ENCODE data around the gene C1QTNF3.
"Not testable (repeated sequence)": the region's sequence is repeated elsewhere in the genome, so short reads cannot be mapped to it uniquely, and the experiment has no call there.

Gene C1QTNF3

GRCh38 chr5:34026089-34026761, 16.8 kb downstream of the C1QTNF3 start:
- in situ Hi-C loops (cut with MboI; ENCODE audit: low sequenced_read_pairs): no loop called here

GRCh38 chr5:34022121-34022705, 20.8 kb downstream of the C1QTNF3 start:
- in situ Hi-C loops (cut with MboI; ENCODE audit: low sequenced_read_pairs): no loop called here

- in situ Hi-C loops (cut with MboI; ENCODE audit: low sequenced_read_pairs): no loop called here
These were observed 21.7 kb downstream of the C1QTNF3 start for GRCh38 chr5:34021334-34021733.

GRCh38 chr5:34020726-34021125, 22.3 kb downstream of the C1QTNF3 start:
- in situ Hi-C loops (cut with MboI; ENCODE audit: low sequenced_read_pairs): no loop called here

- in situ Hi-C loops (cut with MboI; ENCODE audit: low sequenced_read_pairs): no loop called here
These were observed 25.8 kb downstream of the C1QTNF3 start for GRCh38 chr5:34017254-34017653.

GRCh38 chr5:34016750-34017149, 26.3 kb downstream of the C1QTNF3 start:
- in situ Hi-C loops (cut with MboI; ENCODE audit: low sequenced_read_pairs): no loop called here

- in situ Hi-C loops (cut with MboI; ENCODE audit: low sequenced_read_pairs): no loop called here
These were observed 26.8 kb downstream of the C1QTNF3 start for GRCh38 chr5:34016222-34016621.

- in situ Hi-C loops (cut with MboI; ENCODE audit: low sequenced_read_pairs): no loop called here
These were observed 27.7 kb downstream of the C1QTNF3 start for GRCh38 chr5:34015120-34015822.

GRCh38 chr5:34014626-34015025, 28.4 kb downstream of the C1QTNF3 start:
- in situ Hi-C loops (cut with MboI; ENCODE audit: low sequenced_read_pairs): no loop called here

- in situ Hi-C loops (cut with MboI; ENCODE audit: low sequenced_read_pairs): no loop called here
These were observed 29.5 kb downstream of the C1QTNF3 start for GRCh38 chr5:34013547-34013946.

- in situ Hi-C loops (cut with MboI; ENCODE audit: low sequenced_read_pairs): no loop called here
These were observed 30.2 kb downstream of the C1QTNF3 start for GRCh38 chr5:34012791-34013190.

- in situ Hi-C loops (cut with MboI; ENCODE audit: low sequenced_read_pairs): no loop called here
These were observed 31.5 kb downstream of the C1QTNF3 start for GRCh38 chr5:34011536-34011935.

GRCh38 chr5:34010146-34010545, 32.9 kb downstream of the C1QTNF3 start:
- in situ Hi-C loops (cut with MboI; ENCODE audit: low sequenced_read_pairs): not testable (repeated sequence)

- in situ Hi-C loops (cut with MboI; ENCODE audit: low sequenced_read_pairs): no loop called here
These were observed 33.4 kb downstream of the C1QTNF3 start for GRCh38 chr5:34009610-34010009.

- in situ Hi-C loops (cut with MboI; ENCODE audit: low sequenced_read_pairs): no loop called here
These were observed 34.2 kb downstream of the C1QTNF3 start for GRCh38 chr5:34008802-34009201.

- in situ Hi-C loops (cut with MboI; ENCODE audit: low sequenced_read_pairs): no loop called here
These were observed 35.1 kb downstream of the C1QTNF3 start, which contains the start of gene AMACR for GRCh38 chr5:34007621-34008600. Gene AMACR (minus strand): TSS chr5:34008050. CDS start chr5:34008019, 31 bp downstream.

GRCh38 chr5:34007201-34007620, 35.8 kb downstream of the C1QTNF3 start:
- in situ Hi-C loops (cut with MboI; ENCODE audit: low sequenced_read_pairs): no loop called here

- in situ Hi-C loops (cut with MboI; ENCODE audit: low sequenced_read_pairs): no loop called here
These were observed 37.3 kb downstream of the C1QTNF3 start for GRCh38 chr5:34005681-34006080.

GRCh38 chr5:34005211-34005610, 37.8 kb downstream of the C1QTNF3 start:
- in situ Hi-C loops (cut with MboI; ENCODE audit: low sequenced_read_pairs): no loop called here

- in situ Hi-C loops (cut with MboI; ENCODE audit: low sequenced_read_pairs): no loop called here
These were observed 39.1 kb downstream of the C1QTNF3 start for GRCh38 chr5:34003941-34004340.
